ENCODE results near the gene KLHDC8A.
A peak's percentile ranks its signal among the peaks of the same experiment; 100 is the strongest.
"Not testable (repeated sequence)": the region's sequence is repeated elsewhere in the genome, so short reads cannot be mapped to it uniquely, and the experiment has no call there.

The KLHDC8A gene

GRCh38 chr1:205356440-205357139, at the start of gene KLHDC8A:
Gene KLHDC8A (minus strand): TSS chr1:205356922. CDS start chr1:205343604, 13,318 bp downstream.
- Histone ChIP-seq H3K27me3 (ENCODE audit: insufficient read depth, poor library complexity, severe bottlenecking) (no peaks in the 10 kb centered on the region), H3K27ac (ENCODE audit: poor library complexity, severe bottlenecking) (no peak within 1 kb of the TSS), H3K4me1 (ENCODE audit: insufficient read depth, poor library complexity, severe bottlenecking) (no peaks in the 10 kb centered on the region), H3K4me3 (ENCODE audit: severe bottlenecking) (no peak within 1 kb of the TSS), H3K9me3 (ENCODE audit: severe bottlenecking) (no peaks in the 10 kb centered on the region), H3K36me3 (ENCODE audit: low read depth) (no peaks in the 10 kb centered on the region)
- DNase-seq (ENCODE audit: low spot score) (no peak), ATAC-seq (ENCODE audit: low read depth) (no peak)
- no peak for TF ChIP-seq CTCF (IDR thresholded peaks at IDR 0.05; ENCODE audit: poor library complexity, severe bottlenecking)

- not testable (repeated sequence) for H3K4me3 ChIP-seq (ENCODE audit: severe bottlenecking); ATAC-seq (ENCODE audit: low read depth); H3K27ac ChIP-seq (ENCODE audit: poor library complexity, severe bottlenecking); H3K36me3 ChIP-seq (ENCODE audit: low read depth); H3K4me1 ChIP-seq (ENCODE audit: insufficient read depth, poor library complexity, severe bottlenecking); H3K27me3 ChIP-seq (ENCODE audit: insufficient read depth, poor library complexity, severe bottlenecking); H3K9me3 ChIP-seq (ENCODE audit: severe bottlenecking); DNase-seq (ENCODE audit: low spot score)
These were observed 49.5 kb upstream of the KLHDC8A start for GRCh38 chr1:205406252-205406651.

GRCh38 chr1:205404484-205404883, 47.8 kb upstream of the KLHDC8A start:
- not testable (repeated sequence) for ATAC-seq (ENCODE audit: low read depth); H3K27me3 ChIP-seq (ENCODE audit: insufficient read depth, poor library complexity, severe bottlenecking); H3K36me3 ChIP-seq (ENCODE audit: low read depth); H3K27ac ChIP-seq (ENCODE audit: poor library complexity, severe bottlenecking); H3K4me1 ChIP-seq (ENCODE audit: insufficient read depth, poor library complexity, severe bottlenecking); DNase-seq (ENCODE audit: low spot score); H3K9me3 ChIP-seq (ENCODE audit: severe bottlenecking); H3K4me3 ChIP-seq (ENCODE audit: severe bottlenecking)

- TF ChIP-seq CTCF (IDR thresholded peaks at IDR 0.05; ENCODE audit: poor library complexity, severe bottlenecking) = no peak
- H3K27ac ChIP-seq (ENCODE audit: poor library complexity, severe bottlenecking) = no peak overlapping the region
- no peak for DNase-seq (ENCODE audit: low spot score)
- no peaks in the 10 kb centered on the region for H3K36me3 ChIP-seq (ENCODE audit: low read depth)
- H3K4me1 ChIP-seq (ENCODE audit: insufficient read depth, poor library complexity, severe bottlenecking) = no peaks in the 10 kb centered on the region
- H3K4me3 ChIP-seq (ENCODE audit: severe bottlenecking) = no peak overlapping the region
- no peaks in the 10 kb centered on the region for H3K9me3 ChIP-seq (ENCODE audit: severe bottlenecking)
- ATAC-seq (ENCODE audit: low read depth) = no peak
- H3K27me3 ChIP-seq (ENCODE audit: insufficient read depth, poor library complexity, severe bottlenecking) = no peaks in the 10 kb centered on the region
These were observed 41.9 kb upstream of the KLHDC8A start for GRCh38 chr1:205398586-205398985.

- H3K4me3 ChIP-seq (ENCODE audit: severe bottlenecking) = no peak overlapping the region
- no peaks in the 10 kb centered on the region for H3K9me3 ChIP-seq (ENCODE audit: severe bottlenecking)
- TF ChIP-seq CTCF (IDR thresholded peaks at IDR 0.05; ENCODE audit: poor library complexity, severe bottlenecking) = peak; percentile 82
- peak; percentile 60; the same call in 2 of the 3 replicates for ATAC-seq (ENCODE audit: low read depth)
- H3K4me1 ChIP-seq (ENCODE audit: insufficient read depth, poor library complexity, severe bottlenecking) = no peaks in the 10 kb centered on the region
- no peaks in the 10 kb centered on the region for H3K36me3 ChIP-seq (ENCODE audit: low read depth)
- H3K27me3 ChIP-seq (ENCODE audit: insufficient read depth, poor library complexity, severe bottlenecking) = no peaks in the 10 kb centered on the region
- no peak overlapping the region for H3K27ac ChIP-seq (ENCODE audit: poor library complexity, severe bottlenecking)
- DNase-seq (ENCODE audit: low spot score) = no peak
These were observed 40.4 kb upstream of the KLHDC8A start for GRCh38 chr1:205396967-205397616.

- ATAC-seq (ENCODE audit: low read depth) (no peak), DNase-seq (ENCODE audit: low spot score) (no peak)
- TF ChIP-seq CTCF (IDR thresholded peaks at IDR 0.05; ENCODE audit: poor library complexity, severe bottlenecking) = no peak
- no peaks in the 10 kb centered on the region for H3K36me3 ChIP-seq (ENCODE audit: low read depth)
- H3K9me3 ChIP-seq (ENCODE audit: severe bottlenecking) = no peaks in the 10 kb centered on the region
- no peaks in the 10 kb centered on the region for H3K4me1 ChIP-seq (ENCODE audit: insufficient read depth, poor library complexity, severe bottlenecking)
- no peak overlapping the region for H3K4me3 ChIP-seq (ENCODE audit: severe bottlenecking)
- H3K27ac ChIP-seq (ENCODE audit: poor library complexity, severe bottlenecking) = no peak overlapping the region
- no peaks in the 10 kb centered on the region for H3K27me3 ChIP-seq (ENCODE audit: insufficient read depth, poor library complexity, severe bottlenecking)
These were observed 38.9 kb upstream of the KLHDC8A start for GRCh38 chr1:205395616-205396015.
